PFSK-1 (cell line): ENCODE results near the gene SYNDIG1.

ENCODE experiments used
- POLR2AphosphoS5 ChIP-seq: IDR thresholded peaks from 2 replicates; pipeline ENCODE4 v1.6.1; 2012; ENCODE audit warnings: low read depth, mild to moderate bottlenecking, control low read depth, low read length, moderate library complexity
- SIN3A ChIP-seq: IDR thresholded peaks from 2 replicates; pipeline ENCODE4 v1.6.1; 2012; ENCODE audit warnings: mild to moderate bottlenecking, low read length, moderate library complexity, borderline replicate concordance; ENCODE audit not compliant: insufficient read depth
- TAF1 ChIP-seq: IDR thresholded peaks from 2 replicates; pipeline ENCODE4 v1.6.1; 2012; ENCODE audit warnings: low read length, control low read depth, borderline replicate concordance; ENCODE audit not compliant: insufficient read depth

- TF ChIP-seq POLR2AphosphoS5 (no peak), SIN3A (no peak), TAF1 (no peak)
Observed at GRCh38 chr20:24588725-24589340, 119.4 kb downstream of the SYNDIG1 start.
